ENCODE data around the gene PFKFB4. TPM values are rescaled to one million over a fixed set of nuclear protein-coding genes. Genes with fewer than 3 reads are reported as not detected.

The PFKFB4 gene
- polyA plus RNA-seq, 1 of the 3 experiments (the other 2 are of a cell fraction), result 5.7 TPM

DNA sequence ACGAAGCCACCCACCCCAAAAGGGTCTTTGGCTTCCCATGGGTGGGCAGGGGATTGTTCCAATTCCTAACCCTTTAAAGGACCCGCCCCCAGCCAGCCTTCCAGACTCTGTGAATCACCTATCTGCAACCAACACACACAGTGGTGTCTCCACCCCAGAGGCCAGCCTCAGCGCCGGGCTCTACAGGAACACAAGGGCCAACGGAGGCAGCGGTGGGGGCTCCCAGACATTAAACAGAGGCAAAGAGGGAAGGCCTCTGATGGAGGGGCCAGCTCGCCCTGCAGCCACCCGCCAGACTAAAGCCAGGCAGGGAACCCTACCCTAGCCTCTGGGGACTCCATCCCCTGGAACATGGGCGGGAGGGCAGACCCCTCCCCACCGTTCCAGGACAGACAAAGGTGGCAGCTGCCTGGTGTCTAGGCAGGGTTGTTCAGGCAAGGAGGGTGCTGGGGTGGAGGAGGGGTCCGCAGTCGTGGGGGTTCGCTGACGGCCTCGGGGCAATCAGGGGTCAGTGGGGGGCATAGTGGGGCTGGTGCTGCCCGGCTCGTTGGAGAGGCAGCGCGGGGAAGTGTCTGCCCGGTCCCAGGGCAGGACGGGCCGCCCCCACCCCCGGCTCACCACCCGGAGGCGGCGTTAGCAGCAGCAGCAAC lies 53.1 kb downstream of the PFKFB4 start (continued):
- no peak for TF ChIP-seq IRF3 (IDR thresholded peaks at IDR 0.05; ENCODE audit: low read depth, low read length)

- Histone ChIP-seq H3K79me2 (ENCODE audit: insufficient read depth) (0 out of 2 replicates have a peak, but pooled peaks cover 3% of the 10 kb centered on the region), H3K27me3 (ENCODE audit: insufficient read depth) (no peaks in the 10 kb centered on the region), H3K36me3 (replicated peaks in 1 of 2; ENCODE audit: control insufficient read depth in 1 of 2, insufficient read depth in 2 of 2, low read length in 1 of 2) (peaks cover 0 to 2% of the 10 kb centered on the region in 2 experiments), H3K27ac (ENCODE audit: low read depth in 2 of 2, low read length in 1 of 2) (peak overlapping the region in 1 of 2 experiments; percentile 81; a peak in 2 of 4 replicates), H3F3A (replicated peaks; ENCODE audit: insufficient read depth) (peaks cover 6% of the 10 kb centered on the region), H3K9me2 (no peaks in the 10 kb centered on the region), H3K4me2 (peak overlapping the region; percentile 100), H4K20me1 (ENCODE audit: insufficient read depth) (no peaks in the 10 kb centered on the region), H2AFZ (ENCODE audit: low read depth) (no peak overlapping the region), H3K9me3 (no peaks in the 10 kb centered on the region), H3K9ac (no peak overlapping the region), H3K4me3 (ENCODE audit: low read depth in 2 of 2, low read length in 1 of 2) (peak overlapping the region; percentile 59 to 78; a peak in 2 of 4 replicates), H3K4me1 (ENCODE audit: control insufficient read depth in 1 of 2, insufficient read depth in 2 of 2, low read depth in 1 of 2, low read length in 1 of 2) (peaks cover 14 to 42% of the 10 kb centered on the region in 2 experiments; a peak in 2 of 4 replicates)
- CTCF ChIA-PET, result interaction anchor here (1.2 to 3.3 kb wide), 3 partner anchors 30 to 67 kb away, joined by 3 to 14 read pairs (median 6); a partner anchor contains a TSS
- 80% methylated on average over 2 of the region's 6 CpGs for WGBS (ENCODE audit: low lambda C conversion rate)
- POLR2A ChIA-PET, result interaction anchor here (2.4 kb wide), 1 partner anchor 33 kb away, joined by 6 read pairs; no protein-coding TSS in a partner anchor
- DNase-seq, result peak; percentile 82
- TF ChIP-seq NFIC (IDR thresholded peaks at IDR 0.05; ENCODE audit: borderline replicate concordance) (no peak), TCF12 (IDR thresholded peaks at IDR 0.05) (no peak), RCOR1 (IDR thresholded peaks at IDR 0.05; ENCODE audit: low read length) (peak; percentile 36; the same call in 1 of the 2 replicates), MXI1 (IDR thresholded peaks at IDR 0.05; ENCODE audit: low read depth, low read length) (peak; percentile 92), MEF2A (IDR thresholded peaks at IDR 0.05; ENCODE audit: borderline replicate concordance, low read depth) (no peak), CTCF (IDR thresholded peaks at IDR 0.05) (no peak), GATA2 (CRISPR knock-in tag; IDR thresholded peaks at IDR 0.05) (0 out of 2 replicates have a peak, but pooled peaks have one; percentile 12), EP300 (IDR thresholded peaks at IDR 0.05; ENCODE audit: borderline replicate concordance in 1 of 2, low read depth in 1 of 2, low read length in 1 of 2) (peak in 1 of 2 experiments; percentile 69; a peak in 1 of 4 replicates), EZH2phosphoT487 (IDR thresholded peaks at IDR 0.05; ENCODE audit: borderline replicate concordance, low read depth) (no peak)
- TF ChIP-seq, protein P1, sequence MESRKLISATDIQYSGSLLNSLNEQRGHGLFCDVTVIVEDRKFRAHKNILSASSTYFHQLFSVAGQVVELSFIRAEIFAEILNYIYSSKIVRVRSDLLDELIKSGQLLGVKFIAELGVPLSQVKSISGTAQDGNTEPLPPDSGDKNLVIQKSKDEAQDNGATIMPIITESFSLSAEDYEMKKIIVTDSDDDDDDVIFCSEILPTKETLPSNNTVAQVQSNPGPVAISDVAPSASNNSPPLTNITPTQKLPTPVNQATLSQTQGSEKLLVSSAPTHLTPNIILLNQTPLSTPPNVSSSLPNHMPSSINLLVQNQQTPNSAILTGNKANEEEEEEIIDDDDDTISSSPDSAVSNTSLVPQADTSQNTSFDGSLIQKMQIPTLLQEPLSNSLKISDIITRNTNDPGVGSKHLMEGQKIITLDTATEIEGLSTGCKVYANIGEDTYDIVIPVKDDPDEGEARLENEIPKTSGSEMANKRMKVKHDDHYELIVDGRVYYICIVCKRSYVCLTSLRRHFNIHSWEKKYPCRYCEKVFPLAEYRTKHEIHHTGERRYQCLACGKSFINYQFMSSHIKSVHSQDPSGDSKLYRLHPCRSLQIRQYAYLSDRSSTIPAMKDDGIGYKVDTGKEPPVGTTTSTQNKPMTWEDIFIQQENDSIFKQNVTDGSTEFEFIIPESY (IDR thresholded peaks at IDR 0.05; ENCODE audit: borderline replicate concordance, low read depth), result no peak
These were observed 53.9 kb downstream of the PFKFB4 start for GRCh38 chr3:48502728-48503168.
